ENCODE data around the gene IGF1.
"Not testable (repeated sequence)": the region's sequence is repeated elsewhere in the genome, so short reads cannot be mapped to it uniquely, and the experiment has no call there.

The IGF1 gene

DNA sequence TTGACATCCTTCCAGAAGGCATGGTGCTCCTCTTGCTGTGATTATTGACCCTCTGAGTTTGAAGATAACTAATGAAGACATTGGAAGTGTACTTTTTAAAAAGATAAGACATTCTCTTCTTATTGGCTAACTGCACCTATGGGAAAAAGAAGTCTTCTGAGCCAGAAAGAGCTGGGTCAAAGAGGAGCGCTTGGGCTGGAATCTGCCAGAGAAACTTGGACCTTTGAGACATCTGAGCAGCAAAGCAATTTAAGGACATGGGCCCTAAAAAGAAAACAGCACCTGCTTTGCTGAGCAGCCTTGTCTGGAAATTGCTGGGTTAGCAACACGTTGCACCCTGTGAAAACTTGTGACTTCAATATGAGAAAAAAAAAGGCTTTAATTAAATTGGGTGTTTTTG lies 27.8 kb downstream of the IGF1 start:
- H3K27ac ChIP-seq: no peak overlapping the region
- intact Hi-C loops (cut with DNase I; ENCODE audit: low total_unique reads): no loop called here
- no peaks in the 10 kb centered on the region for H3K36me3 ChIP-seq
- no peaks in the 10 kb centered on the region for H3K4me1 ChIP-seq
- no peak for DNase-seq
- H3K4me3 ChIP-seq: no peak overlapping the region
- no peaks in the 10 kb centered on the region for H3K9me3 ChIP-seq
- TF ChIP-seq, protein P1, sequence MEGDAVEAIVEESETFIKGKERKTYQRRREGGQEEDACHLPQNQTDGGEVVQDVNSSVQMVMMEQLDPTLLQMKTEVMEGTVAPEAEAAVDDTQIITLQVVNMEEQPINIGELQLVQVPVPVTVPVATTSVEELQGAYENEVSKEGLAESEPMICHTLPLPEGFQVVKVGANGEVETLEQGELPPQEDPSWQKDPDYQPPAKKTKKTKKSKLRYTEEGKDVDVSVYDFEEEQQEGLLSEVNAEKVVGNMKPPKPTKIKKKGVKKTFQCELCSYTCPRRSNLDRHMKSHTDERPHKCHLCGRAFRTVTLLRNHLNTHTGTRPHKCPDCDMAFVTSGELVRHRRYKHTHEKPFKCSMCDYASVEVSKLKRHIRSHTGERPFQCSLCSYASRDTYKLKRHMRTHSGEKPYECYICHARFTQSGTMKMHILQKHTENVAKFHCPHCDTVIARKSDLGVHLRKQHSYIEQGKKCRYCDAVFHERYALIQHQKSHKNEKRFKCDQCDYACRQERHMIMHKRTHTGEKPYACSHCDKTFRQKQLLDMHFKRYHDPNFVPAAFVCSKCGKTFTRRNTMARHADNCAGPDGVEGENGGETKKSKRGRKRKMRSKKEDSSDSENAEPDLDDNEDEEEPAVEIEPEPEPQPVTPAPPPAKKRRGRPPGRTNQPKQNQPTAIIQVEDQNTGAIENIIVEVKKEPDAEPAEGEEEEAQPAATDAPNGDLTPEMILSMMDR (IDR thresholded peaks at IDR 0.05): no peak
- no peaks in the 10 kb centered on the region for H3K27me3 ChIP-seq

DNA sequence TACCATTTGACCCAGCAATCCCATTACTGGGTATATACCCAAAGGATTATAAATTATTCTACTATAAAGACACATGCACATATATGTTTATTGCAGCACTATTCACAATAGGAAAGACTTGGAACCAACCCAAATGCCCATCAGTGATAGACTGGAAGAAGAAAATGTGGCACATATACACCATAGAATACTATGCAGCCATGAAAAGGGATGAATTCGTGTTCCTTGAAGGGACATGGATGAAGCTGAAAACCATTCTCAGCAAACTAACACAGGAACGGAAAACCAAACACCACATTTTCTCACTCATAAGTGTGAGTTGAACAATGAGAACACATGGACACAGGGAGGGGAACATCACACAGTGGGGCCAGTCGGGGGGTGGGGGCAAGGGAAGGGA lies 31.3 kb downstream of the IGF1 start:
- H3K4me1 ChIP-seq; H3K27ac ChIP-seq; H3K9me3 ChIP-seq; H3K4me3 ChIP-seq; DNase-seq; H3K27me3 ChIP-seq; H3K36me3 ChIP-seq; intact Hi-C loops (cut with DNase I; ENCODE audit: low total_unique reads): not testable (repeated sequence)

DNA sequence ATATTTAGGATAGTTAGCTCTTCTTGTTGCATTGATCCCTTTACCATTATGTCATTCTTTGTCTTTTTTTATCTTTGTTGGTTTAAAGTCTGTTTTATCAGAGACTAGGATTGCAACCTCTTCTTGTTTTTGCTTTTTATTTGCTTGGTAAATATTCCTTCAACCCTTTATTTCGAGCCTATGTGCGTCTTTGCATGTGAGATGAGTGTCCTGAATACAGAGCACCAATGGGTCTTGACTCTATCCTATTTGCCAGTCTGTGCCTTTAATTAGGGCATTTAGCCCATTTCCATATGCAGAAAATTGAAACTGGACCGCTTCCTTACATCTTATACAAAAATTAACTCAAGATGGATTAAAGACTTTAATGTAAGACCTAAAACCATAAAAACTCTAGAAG lies 32.9 kb downstream of the IGF1 start:
- H3K4me1 ChIP-seq; H3K9me3 ChIP-seq; H3K27me3 ChIP-seq; intact Hi-C loops (cut with DNase I; ENCODE audit: low total_unique reads); H3K4me3 ChIP-seq; H3K27ac ChIP-seq; H3K36me3 ChIP-seq; DNase-seq: not testable (repeated sequence)

DNA sequence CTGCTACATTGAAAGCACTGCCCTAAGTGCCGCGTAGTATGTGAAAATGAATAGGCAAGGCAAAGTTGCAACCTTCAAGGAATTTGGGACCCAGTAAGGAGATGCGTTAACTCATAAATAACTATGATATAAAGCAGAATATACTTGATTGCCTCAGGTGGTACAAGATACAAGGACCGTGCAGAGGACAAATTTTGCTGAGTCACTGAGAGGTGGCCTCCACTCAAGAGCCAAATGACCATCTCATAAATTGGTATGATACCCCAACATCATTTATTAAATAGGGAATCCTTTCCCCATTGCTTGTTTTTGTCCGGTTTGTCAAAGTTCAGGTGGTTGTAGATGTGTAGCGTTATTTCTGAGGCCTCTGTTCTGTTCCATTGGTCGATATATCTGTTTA lies 35.7 kb downstream of the IGF1 start:
- intact Hi-C loops (cut with DNase I; ENCODE audit: low total_unique reads): no loop called here
- no peaks in the 10 kb centered on the region for H3K4me1 ChIP-seq
- DNase-seq: no peak
- H3K27me3 ChIP-seq: no peaks in the 10 kb centered on the region
- TF ChIP-seq, protein P1 (IDR thresholded peaks at IDR 0.05): no peak
- no peaks in the 10 kb centered on the region for H3K9me3 ChIP-seq
- H3K27ac ChIP-seq: no peak overlapping the region
- no peak overlapping the region for H3K4me3 ChIP-seq
- no peaks in the 10 kb centered on the region for H3K36me3 ChIP-seq

DNA sequence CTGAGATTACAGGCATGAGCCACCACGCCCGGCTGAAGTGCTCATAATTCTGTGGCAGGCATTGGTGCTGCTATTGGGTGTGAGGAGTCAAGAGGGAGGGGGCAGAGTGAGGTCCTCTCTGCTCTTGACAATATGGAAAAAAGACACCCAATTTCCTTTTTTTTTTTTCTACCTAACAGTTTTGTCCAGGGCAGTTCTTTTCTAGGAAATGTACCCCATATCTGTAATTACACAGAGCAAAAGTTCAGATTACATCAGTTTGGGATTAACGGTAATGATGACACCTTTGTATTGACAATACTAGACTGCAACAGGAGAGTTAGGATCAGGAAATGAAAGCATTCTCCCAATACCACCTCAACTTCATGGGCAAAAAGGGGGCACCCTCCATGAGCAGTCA lies 36.3 kb downstream of the IGF1 start:
- TF ChIP-seq, protein P1 (IDR thresholded peaks at IDR 0.05): no peak
- no peak overlapping the region for H3K4me3 ChIP-seq
- DNase-seq: no peak
- no peaks in the 10 kb centered on the region for H3K27me3 ChIP-seq
- no peaks in the 10 kb centered on the region for H3K4me1 ChIP-seq
- H3K9me3 ChIP-seq: no peaks in the 10 kb centered on the region
- H3K36me3 ChIP-seq: no peaks in the 10 kb centered on the region
- intact Hi-C loops (cut with DNase I; ENCODE audit: low total_unique reads): no loop called here
- H3K27ac ChIP-seq: no peak overlapping the region

DNA sequence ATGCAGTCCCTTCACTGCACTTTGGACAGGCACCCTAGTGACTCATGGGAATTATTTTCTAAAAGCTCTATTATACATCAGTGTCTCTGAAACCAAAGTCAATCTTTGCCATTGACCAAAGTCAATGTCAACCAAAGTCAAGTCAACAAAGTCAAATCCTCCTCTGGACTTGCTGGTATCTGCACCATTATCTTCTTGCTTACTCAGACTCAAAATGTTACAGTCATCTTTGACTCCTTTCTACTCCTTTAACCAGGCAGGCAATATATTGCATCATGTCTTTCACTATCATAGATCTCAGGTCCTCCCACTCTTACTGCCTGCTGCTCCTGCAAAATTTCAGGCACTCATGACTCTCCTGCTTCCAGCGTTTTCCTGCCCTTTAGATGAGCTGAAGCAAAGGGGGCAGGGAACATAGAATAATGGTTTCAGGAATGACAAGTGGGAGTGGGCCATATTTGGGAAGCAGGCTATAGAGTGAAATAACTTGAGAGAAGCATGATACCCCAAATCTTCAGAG lies 39.2 kb downstream of the IGF1 start:
- Histone ChIP-seq H3K27me3 (no peaks in the 10 kb centered on the region), H3K9me3 (no peaks in the 10 kb centered on the region), H3K4me3 (no peak overlapping the region), H3K4me1 (no peaks in the 10 kb centered on the region), H3K36me3 (no peaks in the 10 kb centered on the region), H3K27ac (no peak overlapping the region)
- intact Hi-C loops (cut with DNase I; ENCODE audit: low total_unique reads): no loop called here
- DNase-seq: no peak
- TF ChIP-seq, protein P1 (IDR thresholded peaks at IDR 0.05): no peak

Data from tibial artery (tissue), 4 donors.